Progenitor cell of endocrine pancreas (in vitro differentiated cells): ENCODE data around the gene MRNIP. TPM values are rescaled to one million over a fixed set of nuclear protein-coding genes. Genes with fewer than 3 reads are reported as not detected.

Experiments
- DNase-seq: peaks from one replicate; pipeline ENCODE4 v3.0.0; 2021; ENCODE audit warnings: low spot score; ENCODE audit not compliant: unreplicated experiment
- H3K27ac Mint-ChIP-seq: 2 replicates; pipeline ENCODE4 v1.8.0; 2021; ENCODE audit warnings: mild to moderate bottlenecking, moderate library complexity, mixed read lengths
- H3K27me3 Mint-ChIP-seq: 2 replicates; pipeline ENCODE4 v1.8.0; 2021; ENCODE audit warnings: mixed read lengths
- H3K36me3 Mint-ChIP-seq: 2 replicates; pipeline ENCODE4 v1.8.0; 2022; ENCODE audit warnings: mixed read lengths; ENCODE audit not compliant: insufficient read depth
- H3K4me1 Mint-ChIP-seq: 2 replicates; pipeline ENCODE4 v1.8.0; 2021; ENCODE audit warnings: low read depth, mixed read lengths
- H3K4me3 Mint-ChIP-seq: 2 replicates; pipeline ENCODE4 v1.8.0; 2021; ENCODE audit warnings: low read depth, mild to moderate bottlenecking, moderate library complexity, mixed read lengths
- H3K9me3 Mint-ChIP-seq: 2 replicates; pipeline ENCODE4 v1.8.0; 2021; ENCODE audit warnings: low read depth, mixed read lengths
- total RNA-seq: library from RNA; stranded (reverse); gene quantifications from 2 replicates; pipeline ENCODE4 v1.2.1, GENCODE V29; 2021
- TF ChIP-seq, protein P1 (sequence below): fragments of 200-600 bp; sonication (generic); IDR thresholded peaks from one replicate; pipeline ENCODE4 v1.5.0; 2021; ENCODE audit warnings: antibody characterized with exemption, mild to moderate bottlenecking; ENCODE audit not compliant: unreplicated experiment

The MRNIP gene
- total RNA-seq, 1 donor from 2014 or later: 63.4 TPM

DNA sequence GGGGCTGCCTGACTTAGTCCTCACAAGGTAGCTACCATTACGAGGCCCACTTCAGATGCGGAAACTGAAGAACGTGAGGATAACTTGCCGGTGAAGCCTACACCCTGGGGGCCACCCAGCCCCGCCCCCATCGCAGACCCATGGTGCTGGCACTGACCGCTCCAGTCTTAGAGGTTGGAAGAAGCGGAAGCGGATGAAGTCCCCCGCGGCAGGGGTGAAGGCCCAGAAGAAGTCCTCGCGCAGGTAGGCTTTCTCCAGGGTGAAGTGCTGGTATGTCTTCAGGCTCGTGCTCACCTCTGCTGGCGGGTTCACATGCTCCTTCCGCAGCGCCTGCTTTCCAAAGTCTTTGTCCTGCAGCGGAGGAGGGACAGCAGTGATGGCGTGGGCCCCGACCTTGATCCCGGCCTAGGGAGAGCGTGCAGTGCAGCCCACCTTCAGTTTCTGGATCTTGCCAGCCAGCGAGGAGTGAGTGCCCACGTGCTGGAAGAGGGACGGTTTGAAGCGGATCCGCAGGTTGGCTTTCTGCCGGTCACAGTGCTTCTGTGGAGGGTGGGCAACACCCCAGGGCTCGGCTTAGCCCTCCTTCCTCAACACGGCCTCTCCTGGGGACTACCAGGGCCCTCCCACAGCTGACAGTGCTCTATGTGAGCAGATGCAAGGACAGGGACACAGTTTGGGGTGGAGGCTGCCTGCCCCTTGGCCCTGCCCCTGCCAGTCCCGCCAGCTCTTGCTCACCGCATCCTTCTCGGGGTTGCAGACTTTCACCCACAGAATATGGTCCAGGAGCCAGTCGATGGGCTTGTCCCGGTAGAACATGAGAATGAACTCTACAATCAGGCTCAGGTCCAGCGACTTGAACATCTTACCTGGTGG, 59.6 kb downstream of the MRNIP start:
- TF ChIP-seq, protein P1, sequence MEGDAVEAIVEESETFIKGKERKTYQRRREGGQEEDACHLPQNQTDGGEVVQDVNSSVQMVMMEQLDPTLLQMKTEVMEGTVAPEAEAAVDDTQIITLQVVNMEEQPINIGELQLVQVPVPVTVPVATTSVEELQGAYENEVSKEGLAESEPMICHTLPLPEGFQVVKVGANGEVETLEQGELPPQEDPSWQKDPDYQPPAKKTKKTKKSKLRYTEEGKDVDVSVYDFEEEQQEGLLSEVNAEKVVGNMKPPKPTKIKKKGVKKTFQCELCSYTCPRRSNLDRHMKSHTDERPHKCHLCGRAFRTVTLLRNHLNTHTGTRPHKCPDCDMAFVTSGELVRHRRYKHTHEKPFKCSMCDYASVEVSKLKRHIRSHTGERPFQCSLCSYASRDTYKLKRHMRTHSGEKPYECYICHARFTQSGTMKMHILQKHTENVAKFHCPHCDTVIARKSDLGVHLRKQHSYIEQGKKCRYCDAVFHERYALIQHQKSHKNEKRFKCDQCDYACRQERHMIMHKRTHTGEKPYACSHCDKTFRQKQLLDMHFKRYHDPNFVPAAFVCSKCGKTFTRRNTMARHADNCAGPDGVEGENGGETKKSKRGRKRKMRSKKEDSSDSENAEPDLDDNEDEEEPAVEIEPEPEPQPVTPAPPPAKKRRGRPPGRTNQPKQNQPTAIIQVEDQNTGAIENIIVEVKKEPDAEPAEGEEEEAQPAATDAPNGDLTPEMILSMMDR: no peak
- H3K4me1 Mint-ChIP-seq: peaks cover 5% of the 10 kb centered on the region
- no peak overlapping the region for H3K27ac Mint-ChIP-seq
- H3K27me3 Mint-ChIP-seq: no peaks in the 10 kb centered on the region
- H3K9me3 Mint-ChIP-seq: no peaks in the 10 kb centered on the region
- H3K4me3 Mint-ChIP-seq: no peak overlapping the region
- DNase-seq: no peak
- H3K36me3 Mint-ChIP-seq: peaks cover 14% of the 10 kb centered on the region

GRCh38 chr5:179798144-179798770, 60.4 kb downstream of the MRNIP start:
- Mint-ChIP-seq H3K27ac (no peak overlapping the region), H3K27me3 (no peaks in the 10 kb centered on the region), H3K4me3 (no peak overlapping the region), H3K4me1 (peaks cover 4% of the 10 kb centered on the region), H3K9me3 (no peaks in the 10 kb centered on the region), H3K36me3 (peaks cover 14% of the 10 kb centered on the region)
- no peak for DNase-seq
- TF ChIP-seq, protein P1: no peak

- no peak for DNase-seq
Measured at GRCh38 chr5:179797741-179798140, 60.9 kb downstream of the MRNIP start.

DNA sequence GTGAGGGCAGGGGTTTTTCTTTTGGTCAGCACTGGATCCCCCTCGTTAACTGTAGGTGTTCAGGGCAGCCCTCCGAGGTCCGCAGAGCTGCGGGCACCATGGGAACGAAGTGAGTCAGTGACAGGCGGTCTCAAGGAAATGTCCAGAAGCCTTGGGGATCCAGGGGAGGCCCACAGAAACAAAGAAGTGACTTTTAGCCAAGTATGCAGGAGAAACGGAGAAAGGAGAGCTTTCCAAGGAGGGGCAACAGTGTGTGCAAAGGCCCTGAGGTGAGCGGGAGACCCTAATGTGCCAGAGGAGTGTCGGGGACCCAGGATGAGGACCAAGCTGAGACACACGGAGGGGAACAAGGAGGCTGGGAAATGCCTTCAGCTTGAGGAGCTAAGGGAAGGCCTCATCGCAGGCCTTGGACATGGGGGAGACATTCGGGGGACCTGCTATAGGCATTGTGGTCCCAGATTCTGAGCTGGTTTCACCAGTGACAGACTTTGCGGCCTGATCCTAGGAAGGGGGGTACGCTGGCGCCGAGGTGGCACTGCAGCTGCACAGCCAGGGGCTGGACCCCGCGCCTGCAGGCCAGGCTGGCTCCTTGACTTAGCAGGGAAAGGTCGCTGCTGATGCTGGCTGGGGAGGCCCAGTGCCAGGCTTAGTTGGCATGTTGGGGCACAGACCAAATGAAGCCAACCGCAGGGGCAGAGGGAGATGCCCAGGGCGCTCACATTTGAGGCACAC, 61.6 kb downstream of the MRNIP start:
- H3K27ac Mint-ChIP-seq: peak overlapping the region; percentile 9
- TF ChIP-seq, protein P1: no peak
- H3K27me3 Mint-ChIP-seq: no peaks in the 10 kb centered on the region
- H3K36me3 Mint-ChIP-seq: peaks cover 14% of the 10 kb centered on the region
- peak overlapping the region; percentile 58 for H3K4me3 Mint-ChIP-seq
- peaks cover 1% of the 10 kb centered on the region for H3K4me1 Mint-ChIP-seq
- H3K9me3 Mint-ChIP-seq: no peaks in the 10 kb centered on the region
- DNase-seq: no peak

More at GRCh38 chr5:179797741-179798140, 60.9 kb downstream of the MRNIP start:
- peaks cover 1% of the 10 kb centered on the region for H3K4me1 Mint-ChIP-seq
- H3K36me3 Mint-ChIP-seq: peaks cover 14% of the 10 kb centered on the region
- no peaks in the 10 kb centered on the region for H3K9me3 Mint-ChIP-seq
- TF ChIP-seq, protein P1: no peak
- H3K27me3 Mint-ChIP-seq: no peaks in the 10 kb centered on the region
- H3K4me3 Mint-ChIP-seq: no peak overlapping the region
- H3K27ac Mint-ChIP-seq: no peak overlapping the region
